ENCODE measurements around the gene GPATCH2.

The GPATCH2 gene

GRCh38 chr1:217552339-217552951 is 78.4 kb downstream of the GPATCH2 start:
- H4K20me1 ChIP-seq (ENCODE audit: insufficient read depth) = no peaks in the 10 kb centered on the region
- no peaks in the 10 kb centered on the region for H3K79me2 ChIP-seq (ENCODE audit: insufficient read depth, low read depth)
- no peaks in the 10 kb centered on the region for H3K4me1 ChIP-seq (ENCODE audit: low read depth, poor library complexity, severe bottlenecking)
- H3K27me3 ChIP-seq (ENCODE audit: insufficient read depth, low read depth) = no peaks in the 10 kb centered on the region
- no peak overlapping the region for H3K4me3 ChIP-seq (IDR thresholded peaks at IDR 0.05; ENCODE audit: insufficient read depth, low read depth, low read length)
- H3K4me2 ChIP-seq = no peak overlapping the region
- no peak for TF ChIP-seq CTCF (conservative IDR thresholded peaks at IDR 0.05; ENCODE audit: low read depth, low read length)
- no peaks in the 10 kb centered on the region for H3K36me3 ChIP-seq (ENCODE audit: insufficient read depth)
- H3K9ac ChIP-seq = no peak overlapping the region
- no peak overlapping the region for H3K27ac ChIP-seq
- H2AFZ ChIP-seq (ENCODE audit: low read depth) = no peak overlapping the region

- Histone ChIP-seq H3K4me1 (ENCODE audit: low read depth, poor library complexity, severe bottlenecking) (no peaks in the 10 kb centered on the region), H3K9ac (no peak overlapping the region), H3K79me2 (ENCODE audit: insufficient read depth, low read depth) (no peaks in the 10 kb centered on the region), H4K20me1 (ENCODE audit: insufficient read depth) (no peaks in the 10 kb centered on the region), H3K27me3 (ENCODE audit: insufficient read depth, low read depth) (no peaks in the 10 kb centered on the region), H3K36me3 (ENCODE audit: insufficient read depth) (no peaks in the 10 kb centered on the region), H2AFZ (ENCODE audit: low read depth) (no peak overlapping the region), H3K4me3 (IDR thresholded peaks at IDR 0.05; ENCODE audit: insufficient read depth, low read depth, low read length) (no peak overlapping the region), H3K27ac (no peak overlapping the region), H3K4me2 (no peak overlapping the region)
- TF ChIP-seq CTCF (conservative IDR thresholded peaks at IDR 0.05; ENCODE audit: low read depth, low read length) = no peak
Observed at GRCh38 chr1:217542837-217543236, 88.1 kb downstream of the GPATCH2 start.

- Histone ChIP-seq H3K9ac (no peak overlapping the region), H3K79me2 (ENCODE audit: insufficient read depth, low read depth) (no peaks in the 10 kb centered on the region), H2AFZ (ENCODE audit: low read depth) (no peak overlapping the region), H3K27me3 (ENCODE audit: insufficient read depth, low read depth) (no peaks in the 10 kb centered on the region), H3K4me2 (no peak overlapping the region), H4K20me1 (ENCODE audit: insufficient read depth) (no peaks in the 10 kb centered on the region), H3K4me3 (IDR thresholded peaks at IDR 0.05; ENCODE audit: insufficient read depth, low read depth, low read length) (no peak overlapping the region), H3K27ac (no peak overlapping the region), H3K36me3 (ENCODE audit: insufficient read depth) (no peaks in the 10 kb centered on the region), H3K4me1 (ENCODE audit: low read depth, poor library complexity, severe bottlenecking) (no peaks in the 10 kb centered on the region)
- no peak for TF ChIP-seq CTCF (conservative IDR thresholded peaks at IDR 0.05; ENCODE audit: low read depth, low read length)
Observed at GRCh38 chr1:217542136-217542777, 88.6 kb downstream of the GPATCH2 start.

GRCh38 chr1:217540321-217540720 is 90.6 kb downstream of the GPATCH2 start:
- no peak overlapping the region for H3K4me3 ChIP-seq (IDR thresholded peaks at IDR 0.05; ENCODE audit: insufficient read depth, low read depth, low read length)
- no peak for TF ChIP-seq CTCF (conservative IDR thresholded peaks at IDR 0.05; ENCODE audit: low read depth, low read length)
- no peaks in the 10 kb centered on the region for H3K27me3 ChIP-seq (ENCODE audit: insufficient read depth, low read depth)
- H3K27ac ChIP-seq = no peak overlapping the region
- H3K4me1 ChIP-seq (ENCODE audit: low read depth, poor library complexity, severe bottlenecking) = no peaks in the 10 kb centered on the region
- H3K9ac ChIP-seq = no peak overlapping the region
- H3K79me2 ChIP-seq (ENCODE audit: insufficient read depth, low read depth) = no peaks in the 10 kb centered on the region
- no peak overlapping the region for H2AFZ ChIP-seq (ENCODE audit: low read depth)
- H3K4me2 ChIP-seq = no peak overlapping the region
- no peaks in the 10 kb centered on the region for H3K36me3 ChIP-seq (ENCODE audit: insufficient read depth)
- H4K20me1 ChIP-seq (ENCODE audit: insufficient read depth) = no peaks in the 10 kb centered on the region

Data from KMS-11 (cell line).